ENCODE data around the gene PER1.
A peak's percentile ranks its signal among the peaks of the same experiment; 100 is the strongest.

The PER1 gene

GRCh38 chr17:8162997-8163977 is 11.1 kb upstream of the PER1 start:
- ChIA-PET CTCF (interaction anchor here (1.3 kb wide), 1 partner anchor 90 kb away, joined by 4 read pairs; no protein-coding TSS in a partner anchor), POLR2A (interaction anchor here (0.8 to 1.9 kb wide), 7 partner anchors 10 to 85 kb away, joined by 3 to 31 read pairs (median 5); partner anchors contain the start of genes CTC1, PFAS and TMEM107)
- DNase-seq (ENCODE audit: extremely low spot score) = peak; percentile 72
- no peak for TF ChIP-seq SUZ12 (IDR thresholded peaks at IDR 0.05)
- TF ChIP-seq L3MBTL2 (conservative IDR thresholded peaks at IDR 0.05) = peak; percentile 79

GRCh38 chr17:8162233-8162996 is 10.2 kb upstream of the PER1 start, which contains the start of gene VAMP2:
Gene VAMP2 (minus strand): TSS chr17:8162948. CDS start chr17:8162879, 69 bp downstream.
- no peak for TF ChIP-seq CTBP1 (IDR thresholded peaks at IDR 0.05; ENCODE audit: borderline replicate concordance)
- peak; percentile 60; the same call in 1 of the 2 replicates for TF ChIP-seq LEF1 (IDR thresholded peaks at IDR 0.05; ENCODE audit: borderline replicate concordance)
- no peak for DNase-seq (ENCODE audit: extremely low spot score)
- POLR2A ChIA-PET = interaction anchor here (0.8 to 2.6 kb wide), 3 partner anchors 11 to 36 kb away, joined by 3 to 12 read pairs (median 3); no protein-coding TSS in a partner anchor
- CTCF ChIA-PET = no interaction called here

- ChIA-PET CTCF (no interaction called here), POLR2A (interaction anchor here (0.9 to 2.6 kb wide), 5 partner anchors 8 to 134 kb away, joined by 3 to 12 read pairs (median 3); partner anchors contain the start of genes PER1 and SLC25A35)
- DNase-seq (ENCODE audit: extremely low spot score) = no peak
- TF ChIP-seq L3MBTL2 (conservative IDR thresholded peaks at IDR 0.05) (no peak), ARNT (IDR thresholded peaks at IDR 0.05) (no peak), ZNF384 (IDR thresholded peaks at IDR 0.05) (no peak), TARDBP (IDR thresholded peaks at IDR 0.05) (no peak)
These were observed 9.4 kb upstream of the PER1 start for GRCh38 chr17:8161289-8162232.

- TF ChIP-seq FOXK2 (IDR thresholded peaks at IDR 0.05) = no peak
- no peak for TF ChIP-seq SUZ12 (IDR thresholded peaks at IDR 0.05)
- TF ChIP-seq ARNT (IDR thresholded peaks at IDR 0.05) = no peak
- TF ChIP-seq ZNF384 (IDR thresholded peaks at IDR 0.05) = no peak
- no peak for TF ChIP-seq LEF1 (IDR thresholded peaks at IDR 0.05; ENCODE audit: borderline replicate concordance)
- TF ChIP-seq SP1 (IDR thresholded peaks at IDR 0.05) = no peak
- TF ChIP-seq NFRKB (IDR thresholded peaks at IDR 0.05) = no peak
- TF ChIP-seq ELF4 (IDR thresholded peaks at IDR 0.05) = no peak
- TF ChIP-seq PKNOX1 (IDR thresholded peaks at IDR 0.05) = no peak
- TF ChIP-seq FOXA1 (IDR thresholded peaks at IDR 0.05) = no peak
- TF ChIP-seq BHLHE40 (IDR thresholded peaks at IDR 0.05; ENCODE audit: borderline replicate concordance) = no peak
- TF ChIP-seq CTBP1 (IDR thresholded peaks at IDR 0.05; ENCODE audit: borderline replicate concordance) = no peak
- no peak for TF ChIP-seq L3MBTL2 (conservative IDR thresholded peaks at IDR 0.05)
- no peak for TF ChIP-seq TARDBP (IDR thresholded peaks at IDR 0.05)
- ChIA-PET CTCF (no interaction called here), POLR2A (interaction anchor here (0.9 to 2.6 kb wide), 5 partner anchors 9 to 134 kb away, joined by 3 to 12 read pairs (median 3); partner anchors contain the start of genes PER1 and SLC25A35)
- no peak for DNase-seq (ENCODE audit: extremely low spot score)
These were observed 8.6 kb upstream of the PER1 start for GRCh38 chr17:8160741-8161221.

GRCh38 chr17:8160224-8160577 is 8.0 kb upstream of the PER1 start:
- POLR2A ChIA-PET = interaction anchor here (1.0 to 2.6 kb wide), 3 partner anchors 8 to 37 kb away, joined by 3 to 12 read pairs (median 4); partner anchors contain the start of gene PER1
- peak; percentile 90 for TF ChIP-seq ZNF384 (IDR thresholded peaks at IDR 0.05)
- no peak for TF ChIP-seq HDGF (IDR thresholded peaks at IDR 0.05; ENCODE audit: borderline replicate concordance)
- CTCF ChIA-PET = no interaction called here
- DNase-seq (ENCODE audit: extremely low spot score) = no peak

- no peak for TF ChIP-seq BHLHE40 (IDR thresholded peaks at IDR 0.05; ENCODE audit: borderline replicate concordance)
- no peak for TF ChIP-seq SUZ12 (IDR thresholded peaks at IDR 0.05)
- TF ChIP-seq FOXA1 (IDR thresholded peaks at IDR 0.05) = no peak
- TF ChIP-seq HDGF (IDR thresholded peaks at IDR 0.05; ENCODE audit: borderline replicate concordance) = no peak
- no peak for TF ChIP-seq NFRKB (IDR thresholded peaks at IDR 0.05)
- TF ChIP-seq TARDBP (IDR thresholded peaks at IDR 0.05) = no peak
- TF ChIP-seq LEF1 (IDR thresholded peaks at IDR 0.05; ENCODE audit: borderline replicate concordance) = no peak
- no peak for TF ChIP-seq PKNOX1 (IDR thresholded peaks at IDR 0.05)
- no peak for TF ChIP-seq L3MBTL2 (conservative IDR thresholded peaks at IDR 0.05)
- no peak for TF ChIP-seq ARNT (IDR thresholded peaks at IDR 0.05)
- no peak for TF ChIP-seq SP1 (IDR thresholded peaks at IDR 0.05)
- no peak for TF ChIP-seq ELF4 (IDR thresholded peaks at IDR 0.05)
- DNase-seq (ENCODE audit: extremely low spot score) = no peak
- POLR2A ChIA-PET = interaction anchor here (1.5 to 2.6 kb wide), 2 partner anchors 14 to 37 kb away, joined by 4 to 12 read pairs; no protein-coding TSS in a partner anchor
- CTCF ChIA-PET = interaction anchor here (0.6 to 1.2 kb wide), 2 partner anchors 33 to 325 kb away, joined by 3 read pairs; no protein-coding TSS in a partner anchor
These were observed 7.4 kb upstream of the PER1 start for GRCh38 chr17:8159459-8160223.
